Psoas muscle (tissue), 8 donors: ENCODE results near the gene SGSM1. TPM values are rescaled to one million over a fixed set of nuclear protein-coding genes. Genes with fewer than 3 reads are reported as not detected.
A peak's percentile ranks its signal among the peaks of the same experiment; 100 is the strongest.

Source experiments
- ATAC-seq, 4 donors: fragments of 200-7000 bp; cut with Tn5 transposase; one replicate each; pipeline ENCODE4 v1.9.1; 2020; ENCODE audit warnings: moderate library complexity in 3 of 4, mild to moderate bottlenecking in 2 of 4
- DNase-seq, 2 donors: peaks; one replicate each; pipeline ENCODE4 v3.0.0-alpha.2; 2020
- H3K27ac ChIP-seq: fragments of 200-600 bp; one replicate; pipeline ENCODE4 v1.8.0; 2022
- H3K27me3 ChIP-seq, 3 donors: fragments of 200-600 bp in 1 of 3; one replicate each; pipeline versions ENCODE4 v1.6.1 to v1.8.0; 2013 to 2022; ENCODE audit warnings: low read length in 2 of 3, mild to moderate bottlenecking in 2 of 3, moderate library complexity in 1 of 3; ENCODE audit not compliant: insufficient read depth in 3 of 3
- H3K36me3 ChIP-seq, 2 donors: fragments of 200-600 bp in 1 of 2; one replicate each; pipeline versions ENCODE4 v1.6.1 to v1.8.0; 2013 to 2022; ENCODE audit warnings: low read depth in 1 of 2, mild to moderate bottlenecking in 1 of 2, moderate library complexity in 1 of 2; ENCODE audit not compliant: insufficient read depth in 1 of 2
- H3K4me1 ChIP-seq: fragments of 200-600 bp; one replicate; pipeline ENCODE4 v1.8.0; 2022
- H3K4me3 ChIP-seq: fragments of 200-600 bp; one replicate; pipeline ENCODE4 v1.8.0; 2022; ENCODE audit warnings: mild to moderate bottlenecking
- H3K9me3 ChIP-seq: fragments of 200-600 bp; one replicate; pipeline ENCODE4 v1.8.0; 2022
- CTCF ChIP-seq: fragments of 200-600 bp; IDR thresholded peaks from one replicate; pipeline ENCODE4 v1.8.0; 2022; ENCODE audit warnings: antibody characterized with exemption
- WGBS, 3 donors: extraction: QIAGEN DNeasy Blood & Tissue Kit; methylation state at CpG; one replicate each; pipeline versions ENCODE4 v1.1.6 to v1.1.7; 2013; 5-methylcytosine and 5-hydroxymethylcytosine counted together
- intact Hi-C, 2 donors: fragments of 100-400 bp; cut with DNase I; formaldehyde crosslinking; loops; one replicate each; pipeline versions ENCODE4 v1.11.0 to v1.14.2; 2022
- polyA plus RNA-seq, 3 donors: library from polyadenylated mRNA; stranded (reverse); fragments of 200-250 nt; gene quantifications; one replicate each; pipeline ENCODE4 v1.2.3, GENCODE V29; 2013
- total RNA-seq, 4 donors: library from RNA; stranded (reverse); fragmentation: NEBNext Ultra II Directional in 2 of 4; extraction: Animal tissue kit (Norgen Biotek cat#: 25700) in 2 of 4; gene quantifications; one replicate each; pipeline versions ENCODE4 v1.2.1 to v1.2.4, GENCODE V29; 2021 to 2023
- donor health status: healthy with polysubstance abuse.
- donor health status: DM: no; HTN: no; CAD: no; lungs with moderate emphysema.
- donor health status: Bipolar disorder and iron deficiency.
- donor health status: healthy.
- donor health status: DM: yes; HTN: yes; CAD: no.
- donor health status: DM: no; HTN: no; CAD: no.
- donor health status: DM: no; HTN: no; CAD: no.
- donor health status: DM: yes; HTN: yes; CAD: no.

The SGSM1 gene
- total and polyA plus RNA-seq, 7 donors: 0.03 to 0.98 (median 0.32) TPM

GRCh38 chr22:24876700-24877099 lies 70.7 kb downstream of the SGSM1 start:
- 94 to 95% (median 95%) methylated on average over 1 of the region's 1 CpG for WGBS, 3 donors
- Histone ChIP-seq H3K4me3 (no peak overlapping the region), H3K27me3 (peaks cover 0 to 2% (median 0%) of the 10 kb centered on the region in 3 donors), H3K4me1 (no peaks in the 10 kb centered on the region), H3K9me3 (no peaks in the 10 kb centered on the region), H3K36me3 (no peaks in the 10 kb centered on the region), H3K27ac (no peak overlapping the region)
- DNase-seq (no peak), ATAC-seq (no peak)
- intact Hi-C loops: no loop called here
- no peak for TF ChIP-seq CTCF

- Histone ChIP-seq H3K27me3 (peaks cover 0 to 2% (median 0%) of the 10 kb centered on the region in 3 donors), H3K36me3 (no peaks in the 10 kb centered on the region), H3K4me1 (no peaks in the 10 kb centered on the region), H3K9me3 (no peaks in the 10 kb centered on the region), H3K27ac (no peak overlapping the region), H3K4me3 (no peak overlapping the region)
- DNase-seq: no peak
- no peak for TF ChIP-seq CTCF
- ATAC-seq: no peak
- intact Hi-C loops: no loop called here
- 87 to 94% (median 89%) methylated on average over 2 of the region's 2 CpGs for WGBS, 3 donors
These were observed 73.0 kb downstream of the SGSM1 start for GRCh38 chr22:24878969-24879368.

GRCh38 chr22:24883432-24883831 lies 77.4 kb downstream of the SGSM1 start:
- Histone ChIP-seq H3K27me3 (no peaks in the 10 kb centered on the region), H3K9me3 (no peaks in the 10 kb centered on the region), H3K36me3 (no peaks in the 10 kb centered on the region), H3K27ac (no peak overlapping the region), H3K4me1 (no peaks in the 10 kb centered on the region), H3K4me3 (no peak overlapping the region)
- ATAC-seq (no peak), DNase-seq (no peak)
- no peak for TF ChIP-seq CTCF
- 85 to 86% (median 85%) methylated on average over 6 of the region's 6 CpGs for WGBS, 3 donors
- intact Hi-C loops: no loop called here

GRCh38 chr22:24887260-24887659 lies 81.2 kb downstream of the SGSM1 start:
- Histone ChIP-seq H3K27me3 (no peaks in the 10 kb centered on the region), H3K27ac (no peak overlapping the region), H3K4me3 (no peak overlapping the region), H3K9me3 (no peaks in the 10 kb centered on the region), H3K4me1 (no peaks in the 10 kb centered on the region), H3K36me3 (no peaks in the 10 kb centered on the region)
- no peak for TF ChIP-seq CTCF
- WGBS, 3 donors: 62 to 76% (median 67%) methylated on average over 2 of the region's 2 CpGs
- DNase-seq (no peak), ATAC-seq (no peak)
- intact Hi-C loops: no loop called here

- ATAC-seq (no peak), DNase-seq (no peak)
- TF ChIP-seq CTCF: no peak
- H3K36me3 ChIP-seq: no peaks in the 10 kb centered on the region
- H3K4me1 ChIP-seq: peaks cover 19% of the 10 kb centered on the region
- peak overlapping the region; percentile 92 for H3K27ac ChIP-seq
- no peaks in the 10 kb centered on the region for H3K27me3 ChIP-seq
- H3K4me3 ChIP-seq: no peak overlapping the region
- WGBS, 3 donors: 86 to 89% (median 88%) methylated on average over 20 of the region's 20 CpGs
- intact Hi-C loops: no loop called here
- no peaks in the 10 kb centered on the region for H3K9me3 ChIP-seq
These were observed 87.5 kb downstream of the SGSM1 start for GRCh38 chr22:24893341-24894070.
